GM12801 (cell line): ENCODE data around the gene INHBC.

Experiments
- CTCF ChIP-seq: IDR thresholded peaks from one replicate; pipeline ENCODE4 v1.5.1; 2011; ENCODE audit warnings: control low read depth; ENCODE audit not compliant: insufficient read length; ENCODE audit errors: extremely low read depth

INHBC gene

DNA sequence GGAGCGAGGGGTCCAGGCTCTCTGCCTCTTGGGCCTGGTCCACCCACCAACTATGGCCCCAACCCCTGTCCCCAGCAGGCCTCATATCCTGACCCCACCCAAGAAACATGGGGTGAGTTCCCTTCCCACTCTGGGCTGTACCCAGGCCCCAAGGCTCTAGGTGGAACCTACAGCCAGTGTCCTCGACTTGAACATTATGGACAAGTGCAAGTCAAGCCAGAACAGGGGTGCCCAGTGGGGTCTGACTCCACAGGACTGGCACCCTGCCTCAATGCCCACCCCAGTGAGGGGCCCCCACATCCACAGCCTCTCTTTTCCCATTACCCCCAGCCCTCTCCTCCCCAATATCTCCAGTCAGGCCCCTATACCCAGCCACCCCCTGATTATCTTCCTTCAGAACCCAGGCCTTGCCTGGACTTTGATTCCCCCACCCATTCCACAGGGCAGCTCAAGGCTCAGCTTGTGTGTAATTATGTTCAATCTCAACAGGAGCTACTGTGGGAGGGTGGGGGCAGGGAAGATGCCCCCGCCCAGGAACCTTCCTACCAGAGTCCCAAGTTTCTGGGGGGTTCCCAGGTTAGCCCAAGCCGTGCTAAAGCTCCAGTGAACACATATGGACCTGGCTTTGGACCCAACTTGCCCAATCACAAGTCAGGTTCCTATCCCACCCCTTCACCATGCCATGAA lies 36.5 kb downstream of the INHBC start:
- no peak for TF ChIP-seq CTCF

DNA sequence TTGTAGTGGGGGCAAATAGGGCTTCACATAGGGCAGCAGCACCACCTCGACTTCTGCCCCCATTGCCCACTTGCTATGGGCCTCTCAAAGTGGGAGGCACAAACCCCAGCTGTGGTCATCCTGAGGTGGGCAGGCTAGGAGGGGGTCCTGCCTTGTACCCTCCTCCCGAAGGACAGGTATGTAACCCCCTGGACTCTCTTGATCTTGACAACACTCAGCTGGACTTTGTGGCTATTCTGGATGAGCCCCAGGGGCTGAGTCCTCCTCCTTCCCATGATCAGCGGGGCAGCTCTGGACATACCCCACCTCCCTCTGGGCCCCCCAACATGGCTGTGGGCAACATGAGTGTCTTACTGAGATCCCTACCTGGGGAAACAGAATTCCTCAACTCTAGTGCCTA lies 37.1 kb downstream of the INHBC start:
- TF ChIP-seq CTCF = no peak

DNA sequence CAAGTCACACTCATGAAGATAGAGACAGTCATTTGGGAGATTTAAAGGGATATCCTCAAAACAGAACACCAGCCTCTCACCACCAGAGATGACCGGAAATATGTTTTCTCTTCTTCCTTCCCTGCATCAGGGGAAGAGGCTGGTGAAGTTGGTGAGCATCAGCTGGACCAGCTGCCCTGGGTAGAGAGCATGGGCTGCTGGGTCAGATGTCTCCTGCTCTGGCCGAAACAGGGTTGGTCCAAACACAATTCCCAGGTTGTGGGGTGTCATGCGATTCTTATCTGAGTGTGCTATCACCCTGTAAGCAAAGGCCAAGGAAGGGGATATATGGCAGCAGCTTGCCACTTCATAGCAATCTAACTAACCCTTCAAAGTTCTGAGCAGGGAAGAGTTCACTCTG lies 37.8 kb downstream of the INHBC start:
- TF ChIP-seq CTCF = no peak

DNA sequence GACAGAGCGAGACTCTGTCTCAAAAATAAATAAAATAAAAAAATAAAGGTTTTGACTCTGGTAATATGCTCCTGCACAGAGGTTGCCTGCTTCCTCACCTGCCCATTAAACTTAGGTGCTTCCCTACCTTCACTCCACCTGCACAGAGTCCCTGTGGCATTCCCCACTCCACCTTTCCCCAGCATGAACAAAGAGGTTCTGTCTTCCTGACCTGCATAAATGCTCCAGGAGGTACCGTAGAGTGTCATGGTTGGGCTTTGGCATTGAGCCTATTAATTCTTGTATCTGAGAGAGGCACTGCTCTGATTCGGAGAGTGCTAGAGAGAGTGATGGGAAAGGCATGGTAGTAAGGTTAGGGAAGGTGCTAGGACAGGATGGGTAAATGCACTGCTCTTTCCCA lies 38.8 kb downstream of the INHBC start:
- no peak for TF ChIP-seq CTCF

DNA sequence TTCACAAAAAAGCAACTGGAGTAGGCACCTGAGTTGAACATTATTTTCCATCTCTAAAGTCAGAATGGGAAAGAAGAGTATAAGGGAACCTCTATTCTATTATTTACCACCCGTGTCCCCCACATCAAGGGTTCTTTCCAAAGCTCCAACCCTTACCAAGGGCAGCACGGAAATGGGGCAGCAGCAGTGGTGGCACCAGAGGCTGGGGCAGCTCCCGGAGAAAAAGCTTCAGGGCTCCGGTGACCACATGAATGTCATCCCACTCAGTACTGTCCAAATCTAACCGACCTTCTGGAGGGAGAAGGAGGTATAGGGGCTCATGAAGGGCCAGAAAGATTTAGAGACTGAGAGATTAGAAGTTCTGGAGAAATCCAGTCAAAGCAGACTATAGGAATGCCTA lies 39.3 kb downstream of the INHBC start:
- TF ChIP-seq CTCF = no peak

DNA sequence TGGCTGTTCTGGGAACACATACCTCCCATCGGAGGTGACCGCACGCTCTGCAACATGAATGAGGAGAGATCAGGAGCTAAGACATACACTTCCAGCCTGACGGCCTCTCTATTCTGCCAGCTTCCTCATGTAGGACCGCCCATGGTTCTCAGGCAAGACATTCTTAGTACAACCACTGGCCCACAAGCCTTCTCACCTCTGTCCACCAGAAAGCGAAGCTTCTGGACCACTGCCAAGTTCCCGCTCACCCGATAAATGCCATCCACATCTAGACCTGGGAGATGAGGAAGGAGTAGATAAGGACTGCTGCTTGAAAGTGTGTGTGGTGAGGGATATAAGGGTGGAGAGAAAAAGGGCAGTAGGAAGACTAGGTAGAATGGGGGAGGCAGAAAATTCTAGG lies 39.8 kb downstream of the INHBC start:
- no peak for TF ChIP-seq CTCF

- TF ChIP-seq CTCF = no peak
These were observed 40.3 kb downstream of the INHBC start for GRCh38 chr12:57474862-57475261.
